Activated gamma-delta T cell (primary cell): Measurements from ENCODE around the gene RPS10.
"Not testable (repeated sequence)": the region's sequence is repeated elsewhere in the genome, so short reads cannot be mapped to it uniquely, and the experiment has no call there.

Source experiments
- DNase-seq: peaks from one replicate; lab custom pipeline; 2025; lab: John Stamatoyannopoulos, UW

The RPS10 gene

GRCh38 chr6:34392497-34393190 lies 33.2 kb downstream of the RPS10 start, which contains the start of gene NUDT3:
Gene NUDT3, minus strand, starts transcription at chr6:34392669. Its CDS starts 307 bp downstream, at chr6:34392362.
- peak; percentile 88 for DNase-seq

- peak; percentile 41 for DNase-seq
These were observed 33.9 kb downstream of the RPS10 start for GRCh38 chr6:34391786-34392496.

GRCh38 chr6:34391473-34391785 lies 34.4 kb downstream of the RPS10 start:
- no peak for DNase-seq

GRCh38 chr6:34390531-34391472 lies 35.1 kb downstream of the RPS10 start:
- no peak for DNase-seq

GRCh38 chr6:34389034-34389433 lies 36.8 kb downstream of the RPS10 start:
- DNase-seq: no peak

GRCh38 chr6:34388421-34388820 lies 37.4 kb downstream of the RPS10 start:
- DNase-seq: no peak

GRCh38 chr6:34386316-34387137 lies 39.3 kb downstream of the RPS10 start:
- DNase-seq: no peak

GRCh38 chr6:34385793-34386195 lies 40.1 kb downstream of the RPS10 start:
- DNase-seq: no peak

GRCh38 chr6:34384321-34385153 lies 41.3 kb downstream of the RPS10 start:
- no peak for DNase-seq

- no peak for DNase-seq
These were observed 42.1 kb downstream of the RPS10 start for GRCh38 chr6:34383656-34384320.

- DNase-seq: no peak
These were observed 42.7 kb downstream of the RPS10 start for GRCh38 chr6:34383161-34383631.

- no peak for DNase-seq
These were observed 44.8 kb downstream of the RPS10 start for GRCh38 chr6:34381081-34381480.

- DNase-seq: no peak
These were observed 47.4 kb downstream of the RPS10 start for GRCh38 chr6:34378470-34378869.

GRCh38 chr6:34377984-34378383 lies 47.9 kb downstream of the RPS10 start:
- DNase-seq: no peak

- not testable (repeated sequence) for DNase-seq
These were observed 48.3 kb downstream of the RPS10 start for GRCh38 chr6:34377571-34377970.

GRCh38 chr6:34375833-34376232 lies 50.0 kb downstream of the RPS10 start:
- no peak for DNase-seq

GRCh38 chr6:34374508-34374907 lies 51.4 kb downstream of the RPS10 start:
- DNase-seq: no peak

GRCh38 chr6:34374069-34374468 lies 51.8 kb downstream of the RPS10 start:
- DNase-seq: no peak

GRCh38 chr6:34373511-34373910 lies 52.4 kb downstream of the RPS10 start:
- DNase-seq: no peak

GRCh38 chr6:34371865-34372264 lies 54.0 kb downstream of the RPS10 start:
- DNase-seq: not testable (repeated sequence)
